Heart left ventricle (tissue), 16 donors: ENCODE data around the gene SIGMAR1. TPM values are rescaled to one million over a fixed set of nuclear protein-coding genes. Genes with fewer than 3 reads are reported as not detected.

Experiments
- ATAC-seq, 4 donors: fragments of 200-7000 bp; cut with Tn5 transposase; one replicate each; pipeline ENCODE4 v1.9.1; 2020 to 2022; ENCODE audit warnings: moderate library complexity in 4 of 4, mild to moderate bottlenecking in 3 of 4, moderate number of reproducible peaks in 1 of 4
- DNase-seq, 5 donors: peaks; one replicate each; pipeline ENCODE4 v3.0.0-alpha.2; 2020
- H3K27ac ChIP-seq, 12 donors: fragments of 200-600 bp; sonication (generic) in 4 of 12; one replicate each; pipeline versions ENCODE4 v1.5.0 to v1.8.0; 2016 to 2022; ENCODE audit warnings: mild to moderate bottlenecking in 2 of 12
- H3K27me3 ChIP-seq, 9 donors: fragments of 200-600 bp; sonication (generic) in 2 of 9; one replicate each; pipeline versions ENCODE4 v1.5.1 to v1.8.0; 2016 to 2022; ENCODE audit warnings: mild to moderate bottlenecking in 3 of 9
- H3K36me3 ChIP-seq, 9 donors: fragments of 200-600 bp; sonication (generic) in 2 of 9; one replicate each; pipeline versions ENCODE4 v1.5.0 to v1.8.0; 2018 to 2022; ENCODE audit warnings: mild to moderate bottlenecking in 2 of 9
- H3K4me1 ChIP-seq, 12 donors: fragments of 200-600 bp; sonication (generic) in 4 of 12; one replicate each; pipeline versions ENCODE4 v1.5.0 to v1.8.0; 2016 to 2022; ENCODE audit warnings: mild to moderate bottlenecking in 3 of 12
- H3K4me3 ChIP-seq, 12 donors: fragments of 200-600 bp; sonication (generic) in 4 of 12; one replicate each; pipeline versions ENCODE4 v1.5.0 to v1.8.0; 2017 to 2022; ENCODE audit warnings: mild to moderate bottlenecking in 9 of 12, moderate library complexity in 4 of 12
- H3K9me3 ChIP-seq, 12 donors: fragments of 200-600 bp; sonication (generic) in 4 of 12; one replicate each; pipeline versions ENCODE4 v1.5.0 to v1.8.0; 2016 to 2022; ENCODE audit warnings: mild to moderate bottlenecking in 1 of 12
- POLR2A ChIP-seq, 2 donors: fragments of 450-650 bp; IDR thresholded peaks; one replicate each; pipeline ENCODE4 v1.6.1; 2017; ENCODE audit warnings: antibody characterized with exemption in 2 of 2, mild to moderate bottlenecking in 2 of 2, moderate library complexity in 2 of 2
- WGBS, 4 donors: extraction: QIAGEN DNeasy Blood & Tissue Kit in 2 of 4; methylation state at CpG; one replicate each; pipeline versions ENCODE4 v1.1.5 to v1.1.7; 2013 to 2018; 5-methylcytosine and 5-hydroxymethylcytosine counted together
- intact Hi-C, 10 donors: fragments of 100-400 bp; cut with DNase I; formaldehyde crosslinking; loops; one replicate each; pipeline versions ENCODE4 v1.11.1 to v1.14.2; 2022
- polyA plus RNA-seq, 2 donors: library from polyadenylated mRNA; stranded (reverse); fragments of 200-250 nt; gene quantifications; one replicate each; pipeline ENCODE4 v1.2.3, GENCODE V29; 2013
- total RNA-seq, 9 donors: library from RNA; depleted of rRNA in 2 of 9; stranded (reverse); fragments of >200 nt in 2 of 9; fragmentation: NEBNext Ultra II Directional in 3 of 9; extraction: Animal tissue kit (Norgen Biotek cat#: 25700) in 3 of 9; gene quantifications; one replicate each; pipeline versions ENCODE4 v1.1.0 to v1.2.4, GENCODE V29; 2016 to 2023
- TF ChIP-seq, protein P1 (sequence below), 12 donors: fragments of 200-600 bp; sonication (generic) in 4 of 12; IDR thresholded peaks; one replicate each; pipeline versions ENCODE4 v1.5.0 to v1.8.0; 2018 to 2022; ENCODE audit warnings: antibody characterized with exemption in 12 of 12, mild to moderate bottlenecking in 5 of 12
- donor health status: ischemic (EF 13 %, LVEDD 7.1; RV severe dilation, severe dysfunction).
- donor health status: healthy with polysubstance abuse.
- donor health status: DM: no; HTN: yes; CAD: no.
- donor health status: DM: no; HTN: no; CAD: no.
- donor health status: ischemic (EF 25% LVEDD 6.9; RV normal size, moderate dysfunction).
- donor health status: ischemic (EF 25% LVEDD 5.7; RV mildly dilated, moderate dysfunction).
- donor health status: healthy.
- donor health status: DM: yes; HTN: yes; CAD: no.
- donor health status: ischemic (EF 35%, LVEDD 5.7; RV mildly dilated, moderate dysfunction).
- donor health status: nonischemic (EF 11% LVEDD 7.7; RV severe dilation, severe dysfunction).
- donor health status: DM: yes; HTN: yes; CAD: no.
- donor health status: PGD.
- donor health status: ischemic (EF 29% LVEDD 5.4; RV normal size, mild dysfunction).
- donor health status: nonischemic (EF 23%, LVEDD 6.1; RV moderate dilation, normal function).

Gene SIGMAR1
- total and polyA plus RNA-seq, 11 donors = 17.0 to 55.3 (median 24.9) TPM

DNA sequence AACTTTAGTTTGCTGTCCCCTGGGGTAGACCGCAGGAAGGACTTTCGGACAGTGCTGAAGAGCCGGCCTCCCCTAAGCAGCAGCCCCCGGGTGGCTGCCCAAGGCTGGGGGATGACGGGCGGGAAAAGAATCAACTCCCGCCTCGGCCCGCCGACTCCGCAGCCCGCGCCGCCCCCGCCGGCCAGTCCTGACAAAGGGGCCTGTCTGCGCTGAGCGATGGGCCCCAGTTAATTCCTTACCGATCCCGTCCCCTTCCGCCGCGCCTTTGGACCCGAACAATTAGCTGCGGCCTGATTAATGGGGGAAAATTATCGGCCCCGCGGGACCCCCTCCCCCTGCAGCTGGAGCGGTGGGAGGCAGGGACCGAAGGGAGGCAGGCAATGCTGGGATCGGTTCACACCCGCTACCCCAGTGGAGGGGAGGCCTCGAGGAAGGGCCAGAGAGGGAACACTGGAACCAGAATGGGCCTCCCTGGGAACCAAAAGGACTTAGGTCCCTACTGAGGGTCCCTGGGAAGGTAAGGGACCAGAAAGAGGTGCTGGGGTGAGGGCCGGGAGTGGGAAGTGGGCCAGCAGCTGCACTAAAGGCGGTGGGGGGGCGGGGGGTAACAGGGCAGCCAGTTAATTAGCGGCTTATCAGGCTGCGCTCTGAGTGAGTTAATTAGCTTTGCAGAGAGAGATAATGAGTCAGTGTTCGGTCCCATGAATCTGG lies 13.0 kb downstream of the SIGMAR1 start:
- intact Hi-C loops = no loop called here
- Histone ChIP-seq H3K4me1 (peaks cover 0 to 38% (median 20%) of the 10 kb centered on the region in 12 donors), H3K4me3 (no peak overlapping the region), H3K36me3 (no peaks in the 10 kb centered on the region), H3K9me3 (no peaks in the 10 kb centered on the region), H3K27ac (no peak overlapping the region), H3K27me3 (peaks cover 39 to 82% (median 76%) of the 10 kb centered on the region in 9 donors)
- no peak for DNase-seq
- WGBS, 4 donors = 12 to 20% (median 17%) methylated on average over 26 to 39 of the region's 39 CpGs
- ATAC-seq = no peak
- TF ChIP-seq, protein P1, sequence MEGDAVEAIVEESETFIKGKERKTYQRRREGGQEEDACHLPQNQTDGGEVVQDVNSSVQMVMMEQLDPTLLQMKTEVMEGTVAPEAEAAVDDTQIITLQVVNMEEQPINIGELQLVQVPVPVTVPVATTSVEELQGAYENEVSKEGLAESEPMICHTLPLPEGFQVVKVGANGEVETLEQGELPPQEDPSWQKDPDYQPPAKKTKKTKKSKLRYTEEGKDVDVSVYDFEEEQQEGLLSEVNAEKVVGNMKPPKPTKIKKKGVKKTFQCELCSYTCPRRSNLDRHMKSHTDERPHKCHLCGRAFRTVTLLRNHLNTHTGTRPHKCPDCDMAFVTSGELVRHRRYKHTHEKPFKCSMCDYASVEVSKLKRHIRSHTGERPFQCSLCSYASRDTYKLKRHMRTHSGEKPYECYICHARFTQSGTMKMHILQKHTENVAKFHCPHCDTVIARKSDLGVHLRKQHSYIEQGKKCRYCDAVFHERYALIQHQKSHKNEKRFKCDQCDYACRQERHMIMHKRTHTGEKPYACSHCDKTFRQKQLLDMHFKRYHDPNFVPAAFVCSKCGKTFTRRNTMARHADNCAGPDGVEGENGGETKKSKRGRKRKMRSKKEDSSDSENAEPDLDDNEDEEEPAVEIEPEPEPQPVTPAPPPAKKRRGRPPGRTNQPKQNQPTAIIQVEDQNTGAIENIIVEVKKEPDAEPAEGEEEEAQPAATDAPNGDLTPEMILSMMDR (IDR thresholded peaks at IDR 0.05) = no peak
- TF ChIP-seq POLR2A (IDR thresholded peaks at IDR 0.05) = no peak

DNA sequence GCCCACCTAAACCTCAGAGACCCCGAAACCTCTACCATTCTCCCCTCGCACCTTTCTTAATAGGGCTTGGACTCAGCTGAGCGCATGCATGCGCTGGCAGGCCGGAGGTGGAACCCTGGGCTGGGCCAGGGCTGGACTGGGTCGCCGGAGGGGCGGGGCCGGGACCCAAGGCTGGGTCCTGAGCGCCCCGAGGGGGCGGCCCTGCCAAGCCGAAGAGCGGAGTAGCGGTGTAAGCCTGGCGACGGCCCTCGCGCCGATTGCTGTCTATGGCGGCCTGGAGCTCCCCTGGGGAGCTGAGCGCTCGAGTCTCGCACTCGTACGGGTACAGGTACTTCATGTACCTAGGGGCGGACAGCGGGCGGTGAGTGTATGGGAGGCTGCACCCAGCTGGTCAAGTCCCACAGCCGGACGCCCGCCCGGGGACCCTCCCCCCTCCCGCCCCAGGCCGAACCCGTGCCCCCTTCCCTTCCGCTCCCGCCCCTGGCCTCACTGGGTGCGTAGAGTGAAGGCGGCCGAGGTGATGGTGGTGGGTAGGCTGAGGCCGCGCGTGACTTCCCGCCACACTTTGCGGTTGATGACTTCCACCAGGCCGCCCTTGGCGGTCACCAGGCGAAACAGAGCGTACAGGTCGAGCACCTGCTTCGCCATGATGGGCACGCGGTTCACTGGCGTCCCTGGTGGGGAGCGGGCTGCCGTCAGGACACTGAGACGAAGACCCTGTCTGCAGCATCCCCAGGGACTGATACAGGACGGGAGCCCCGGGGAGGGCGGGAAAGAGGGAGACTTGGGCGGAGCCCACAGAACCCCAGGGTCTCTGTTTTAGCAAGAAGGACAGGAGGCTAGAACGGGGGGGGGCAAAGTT lies 14.0 kb downstream of the SIGMAR1 start:
- Histone ChIP-seq H3K4me1 (peaks cover 0 to 37% (median 25%) of the 10 kb centered on the region in 12 donors), H3K27ac (no peak overlapping the region), H3K36me3 (peaks cover 0 to 2% (median 1%) of the 10 kb centered on the region in 9 donors), H3K27me3 (peaks cover 39 to 72% (median 68%) of the 10 kb centered on the region in 9 donors), H3K4me3 (peak overlapping the region in 5 of 12 donors; percentile 3 to 28 (median 8)), H3K9me3 (no peaks in the 10 kb centered on the region)
- TF ChIP-seq POLR2A (IDR thresholded peaks at IDR 0.05) = no peak
- TF ChIP-seq, protein P1 (IDR thresholded peaks at IDR 0.05) = no peak
- intact Hi-C loops = no loop called here
- peak in 1 of 5 donors; percentile 64 for DNase-seq
- WGBS, 4 donors = 11 to 23% (median 17%) methylated on average over 22 to 63 of the region's 63 CpGs
- no peak for ATAC-seq

DNA sequence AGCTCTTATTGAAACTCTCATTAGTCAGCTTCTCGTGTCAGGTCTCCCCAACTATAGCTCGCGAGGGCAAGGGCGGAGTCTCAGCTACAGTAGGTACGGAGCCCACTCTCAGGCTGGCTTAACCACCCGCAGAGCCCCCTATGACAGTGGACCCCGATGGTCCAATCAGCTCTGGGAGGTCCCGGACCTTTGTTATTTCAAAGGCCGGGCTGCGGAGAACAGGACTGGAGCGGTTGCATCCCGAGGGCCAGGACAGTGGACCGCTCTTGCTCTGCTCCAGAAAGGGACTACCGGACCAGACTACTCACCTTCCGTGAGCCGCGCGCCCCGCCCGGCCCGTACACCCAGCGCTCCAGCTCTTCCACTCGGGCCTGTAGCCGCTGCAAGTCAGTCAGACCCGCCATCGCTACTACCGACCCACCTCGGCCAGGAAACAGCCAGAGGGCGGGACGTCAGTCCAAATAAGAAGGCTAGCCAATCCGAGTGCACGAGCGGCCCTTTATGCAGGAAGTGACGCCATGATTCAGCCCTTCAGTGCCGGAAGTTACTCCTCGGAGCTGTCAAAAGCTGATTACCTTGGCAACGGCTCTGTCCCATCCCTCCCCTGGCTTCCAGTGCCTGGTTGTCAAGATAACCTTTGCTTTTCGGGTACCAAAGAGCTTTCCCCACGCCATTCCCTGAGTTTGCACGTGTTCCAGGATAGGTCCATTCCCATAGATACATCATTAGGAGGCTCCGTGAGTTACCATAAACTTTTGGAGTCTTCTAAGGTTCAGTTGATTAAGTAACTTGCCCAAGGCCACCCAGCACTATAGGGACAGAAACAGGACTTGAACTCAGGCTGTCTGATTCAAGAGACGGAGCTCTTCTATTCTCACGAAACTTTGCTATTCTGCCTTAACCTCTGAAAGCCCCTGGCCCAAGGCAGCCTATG lies 17.3 kb downstream of the SIGMAR1 start, which contains the start of gene DCTN3:
DCTN3 (minus strand) TSS at position 435 of the 934 bp plus-strand sequence; CDS start at position 404, 31 bp downstream.
- 4 to 12% (median 5%) methylated on average over 17 to 43 of the region's 43 CpGs for WGBS, 4 donors
- H3K4me1 ChIP-seq = peaks cover 0 to 33% (median 20%) of the 10 kb centered on the region in 12 donors
- H3K27me3 ChIP-seq = peaks cover 15 to 39% (median 35%) of the 10 kb centered on the region in 9 donors
- peak; percentile 97 to 99 (median 98) for ATAC-seq
- H3K4me3 ChIP-seq = peak within 1 kb of the TSS; percentile 63 to 99 (median 79)
- intact Hi-C loops = no loop called here
- DNase-seq = peak; percentile 93 to 96 (median 94)
- TF ChIP-seq, protein P1 (IDR thresholded peaks at IDR 0.05) = peak in 1 of 12 donors; percentile 34
- TF ChIP-seq POLR2A (IDR thresholded peaks at IDR 0.05) = peak in 1 of 2 donors; percentile 38
- H3K27ac ChIP-seq = peak within 1 kb of the TSS in 7 of 12 donors; percentile 37 to 75 (median 51)
- peaks cover 0 to 35% (median 34%) of the 10 kb centered on the region in 9 donors for H3K36me3 ChIP-seq
- no peaks in the 10 kb centered on the region for H3K9me3 ChIP-seq
